H1 (cell line): Measurements from ENCODE around the gene NPIPB8. TPM values are rescaled to one million over a fixed set of nuclear protein-coding genes. Genes with fewer than 3 reads are reported as not detected.

Experiments
- SIN3A ChIP-seq, 2 experiments: IDR thresholded peaks in 1 of 2; conservative IDR thresholded peaks in 1 of 2; 2 replicates each; pipeline ENCODE4 v1.6.1; 2011 to 2012; ENCODE audit warnings: low read length in 2 of 2, improper control_type of control experiment in 1 of 2, low read depth in 1 of 2, mild to moderate bottlenecking in 1 of 2
- SRF ChIP-seq: IDR thresholded peaks from 2 replicates; pipeline ENCODE4 v1.6.1; 2011; ENCODE audit warnings: mild to moderate bottlenecking, low read depth, low read length, moderate library complexity
- polyA plus RNA-seq, 7 experiments: library from polyadenylated mRNA; depleted of rRNA in 3 of 7; stranded (reverse) in 5 of 7; unstranded in 2 of 7; fragments of >200 nt in 5 of 7; fragments of 200-250 nt in 2 of 7; gene quantifications; 1 replicate in 5 of 7; 2 replicates in 1 of 7; 4 replicates in 1 of 7; pipeline versions ENCODE4 v1.2.1 to v1.2.3, GENCODE V29; 2011 to 2013; ENCODE audit warnings: missing spikeins in 2 of 7, mixed read lengths in 2 of 7
- total RNA-seq: library from RNA; stranded (reverse); fragmentation: NEBNext Ultra II Directional; extraction: Animal tissue kit (Norgen Biotek cat#: 25700); gene quantifications from 2 replicates; pipeline ENCODE4 v1.2.1, GENCODE V29; 2021
- TF ChIP-seq, protein P1 (sequence below): IDR thresholded peaks from 2 replicates; pipeline ENCODE4 v1.6.1; 2012; ENCODE audit warnings: inconsistent platforms
- TF ChIP-seq, protein P2 (sequence below): IDR thresholded peaks from 2 replicates; pipeline ENCODE4 v1.6.1; 2011; ENCODE audit warnings: low read length, improper control_type of control experiment

NPIPB8 gene
- total and polyA plus RNA-seq, 2 of the 8 experiments (the other 6 are each of a cell fraction or from before 2014, with no cell fraction given) = 0.05 TPM; not detected in 1

- TF ChIP-seq, protein P1, sequence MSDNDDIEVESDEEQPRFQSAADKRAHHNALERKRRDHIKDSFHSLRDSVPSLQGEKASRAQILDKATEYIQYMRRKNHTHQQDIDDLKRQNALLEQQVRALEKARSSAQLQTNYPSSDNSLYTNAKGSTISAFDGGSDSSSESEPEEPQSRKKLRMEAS = no peak
- no peak for TF ChIP-seq SRF
- TF ChIP-seq SIN3A (conservative IDR thresholded peaks at IDR 0.05 in 1 of 2, IDR thresholded peaks at IDR 0.05 in 1 of 2; ENCODE audit: low read depth in 1 of 2, low read length in 2 of 2) = no peak
- TF ChIP-seq, protein P2, sequence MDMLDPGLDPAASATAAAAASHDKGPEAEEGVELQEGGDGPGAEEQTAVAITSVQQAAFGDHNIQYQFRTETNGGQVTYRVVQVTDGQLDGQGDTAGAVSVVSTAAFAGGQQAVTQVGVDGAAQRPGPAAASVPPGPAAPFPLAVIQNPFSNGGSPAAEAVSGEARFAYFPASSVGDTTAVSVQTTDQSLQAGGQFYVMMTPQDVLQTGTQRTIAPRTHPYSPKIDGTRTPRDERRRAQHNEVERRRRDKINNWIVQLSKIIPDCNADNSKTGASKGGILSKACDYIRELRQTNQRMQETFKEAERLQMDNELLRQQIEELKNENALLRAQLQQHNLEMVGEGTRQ = no peak
- TF ChIP-seq, all 59 proteins: peak for 0
Observed at GRCh38 chr16:28596840-28597691, 40.8 kb upstream of the NPIPB8 start, which contains the start of gene SULT1A2 (continued).
